ENCODE measurements around the gene KRTAP5-9.
"Not testable (repeated sequence)": the region's sequence is repeated elsewhere in the genome, so short reads cannot be mapped to it uniquely, and the experiment has no call there.

The KRTAP5-9 gene

GRCh38 chr11:71507102-71507501, 41.1 kb upstream of the KRTAP5-9 start:
- no peaks in the 10 kb centered on the region for H3K27me3 ChIP-seq (ENCODE audit: control insufficient read depth, insufficient read depth, low read length)
- no peaks in the 10 kb centered on the region; the same call in 1 of the 2 replicates for H3K9me3 ChIP-seq (ENCODE audit: control insufficient read depth, insufficient read depth, low read length)
- no peak overlapping the region for H3K4me3 ChIP-seq (ENCODE audit: low read length)
- H3K4me1 ChIP-seq (ENCODE audit: control insufficient read depth, insufficient read depth, low read length): peaks cover 2% of the 10 kb centered on the region; the same call in 1 of the 2 replicates
- no peak for DNase-seq (ENCODE audit: low read depth, low spot score)
- WGBS (ENCODE audit: insufficient coverage, insufficient read length): no CpG with 5 or more reads among the region's 5 CpGs
- H3K27ac ChIP-seq (ENCODE audit: low read length): no peak overlapping the region
- H3K36me3 ChIP-seq (ENCODE audit: control insufficient read depth, insufficient read depth, low read length): no peaks in the 10 kb centered on the region

- Histone ChIP-seq H3K4me3 (ENCODE audit: low read length) (no peak overlapping the region), H3K27me3 (ENCODE audit: control insufficient read depth, insufficient read depth, low read length) (no peaks in the 10 kb centered on the region), H3K36me3 (ENCODE audit: control insufficient read depth, insufficient read depth, low read length) (no peaks in the 10 kb centered on the region), H3K27ac (ENCODE audit: low read length) (no peak overlapping the region), H3K4me1 (ENCODE audit: control insufficient read depth, insufficient read depth, low read length) (no peaks in the 10 kb centered on the region), H3K9me3 (ENCODE audit: control insufficient read depth, insufficient read depth, low read length) (no peaks in the 10 kb centered on the region)
- no CpG with 5 or more reads among the region's 55 CpGs for WGBS (ENCODE audit: insufficient coverage, insufficient read length)
- DNase-seq (ENCODE audit: low read depth, low spot score): no peak
Measured at GRCh38 chr11:71518506-71519471, 29.4 kb upstream of the KRTAP5-9 start.

- Histone ChIP-seq H3K27me3 (ENCODE audit: control insufficient read depth, insufficient read depth, low read length) (no peaks in the 10 kb centered on the region), H3K27ac (ENCODE audit: low read length) (no peak overlapping the region), H3K36me3 (ENCODE audit: control insufficient read depth, insufficient read depth, low read length) (no peaks in the 10 kb centered on the region), H3K4me3 (ENCODE audit: low read length) (no peak overlapping the region), H3K9me3 (ENCODE audit: control insufficient read depth, insufficient read depth, low read length) (no peaks in the 10 kb centered on the region), H3K4me1 (ENCODE audit: control insufficient read depth, insufficient read depth, low read length) (no peaks in the 10 kb centered on the region)
- WGBS (ENCODE audit: insufficient coverage, insufficient read length): no CpG with 5 or more reads among the region's 10 CpGs
- DNase-seq (ENCODE audit: low read depth, low spot score): no peak
Measured at GRCh38 chr11:71519546-71519945, 28.7 kb upstream of the KRTAP5-9 start.

GRCh38 chr11:71525188-71525937, 22.9 kb upstream of the KRTAP5-9 start:
- no peak overlapping the region for H3K27ac ChIP-seq (ENCODE audit: low read length)
- WGBS (ENCODE audit: insufficient coverage, insufficient read length): no CpG with 5 or more reads among the region's 3 CpGs
- no peaks in the 10 kb centered on the region for H3K36me3 ChIP-seq (ENCODE audit: control insufficient read depth, insufficient read depth, low read length)
- DNase-seq (ENCODE audit: low read depth, low spot score): no peak
- no peak overlapping the region for H3K4me3 ChIP-seq (ENCODE audit: low read length)
- H3K4me1 ChIP-seq (ENCODE audit: control insufficient read depth, insufficient read depth, low read length): no peaks in the 10 kb centered on the region
- H3K9me3 ChIP-seq (ENCODE audit: control insufficient read depth, insufficient read depth, low read length): no peaks in the 10 kb centered on the region
- no peaks in the 10 kb centered on the region for H3K27me3 ChIP-seq (ENCODE audit: control insufficient read depth, insufficient read depth, low read length)

- H3K27ac ChIP-seq (ENCODE audit: low read length): no peak overlapping the region
- H3K36me3 ChIP-seq (ENCODE audit: control insufficient read depth, insufficient read depth, low read length): no peaks in the 10 kb centered on the region
- no peaks in the 10 kb centered on the region for H3K27me3 ChIP-seq (ENCODE audit: control insufficient read depth, insufficient read depth, low read length)
- H3K9me3 ChIP-seq (ENCODE audit: control insufficient read depth, insufficient read depth, low read length): no peaks in the 10 kb centered on the region
- no CpG with 5 or more reads among the region's 2 CpGs for WGBS (ENCODE audit: insufficient coverage, insufficient read length)
- no peaks in the 10 kb centered on the region for H3K4me1 ChIP-seq (ENCODE audit: control insufficient read depth, insufficient read depth, low read length)
- DNase-seq (ENCODE audit: low read depth, low spot score): no peak
- H3K4me3 ChIP-seq (ENCODE audit: low read length): no peak overlapping the region
Measured at GRCh38 chr11:71525938-71526495, 22.2 kb upstream of the KRTAP5-9 start.

- H3K9me3 ChIP-seq (ENCODE audit: control insufficient read depth, insufficient read depth, low read length); H3K27ac ChIP-seq (ENCODE audit: low read length); H3K27me3 ChIP-seq (ENCODE audit: control insufficient read depth, insufficient read depth, low read length); DNase-seq (ENCODE audit: low read depth, low spot score); H3K4me3 ChIP-seq (ENCODE audit: low read length); H3K4me1 ChIP-seq (ENCODE audit: control insufficient read depth, insufficient read depth, low read length); H3K36me3 ChIP-seq (ENCODE audit: control insufficient read depth, insufficient read depth, low read length): not testable (repeated sequence)
- WGBS (ENCODE audit: insufficient coverage, insufficient read length): no CpG with 5 or more reads among the region's 10 CpGs
Measured at GRCh38 chr11:71526796-71527575, 21.2 kb upstream of the KRTAP5-9 start, which contains the start of gene KRTAP5-7. KRTAP5-7 (plus strand) TSS chr11:71527267; CDS start chr11:71527301, 34 bp downstream.

GRCh38 chr11:71527576-71528210, 20.5 kb upstream of the KRTAP5-9 start:
- no CpG with 5 or more reads among the region's 6 CpGs for WGBS (ENCODE audit: insufficient coverage, insufficient read length)
- H3K36me3 ChIP-seq (ENCODE audit: control insufficient read depth, insufficient read depth, low read length): no peaks in the 10 kb centered on the region
- no peak overlapping the region for H3K4me3 ChIP-seq (ENCODE audit: low read length)
- no peak for DNase-seq (ENCODE audit: low read depth, low spot score)
- H3K27me3 ChIP-seq (ENCODE audit: control insufficient read depth, insufficient read depth, low read length): no peaks in the 10 kb centered on the region
- no peaks in the 10 kb centered on the region for H3K4me1 ChIP-seq (ENCODE audit: control insufficient read depth, insufficient read depth, low read length)
- H3K27ac ChIP-seq (ENCODE audit: low read length): no peak overlapping the region
- H3K9me3 ChIP-seq (ENCODE audit: control insufficient read depth, insufficient read depth, low read length): no peaks in the 10 kb centered on the region

- H3K4me3 ChIP-seq (ENCODE audit: low read length): no peak overlapping the region
- H3K27me3 ChIP-seq (ENCODE audit: control insufficient read depth, insufficient read depth, low read length): no peaks in the 10 kb centered on the region
- no peaks in the 10 kb centered on the region for H3K9me3 ChIP-seq (ENCODE audit: control insufficient read depth, insufficient read depth, low read length)
- H3K27ac ChIP-seq (ENCODE audit: low read length): no peak overlapping the region
- H3K36me3 ChIP-seq (ENCODE audit: control insufficient read depth, insufficient read depth, low read length): no peaks in the 10 kb centered on the region
- DNase-seq (ENCODE audit: low read depth, low spot score): no peak
- no peaks in the 10 kb centered on the region for H3K4me1 ChIP-seq (ENCODE audit: control insufficient read depth, insufficient read depth, low read length)
- no CpG with 5 or more reads among the region's 11 CpGs for WGBS (ENCODE audit: insufficient coverage, insufficient read length)
Measured at GRCh38 chr11:71530602-71531001, 17.6 kb upstream of the KRTAP5-9 start.

GRCh38 chr11:71532036-71532610, 16.1 kb upstream of the KRTAP5-9 start:
- no peak for DNase-seq (ENCODE audit: low read depth, low spot score)
- H3K9me3 ChIP-seq (ENCODE audit: control insufficient read depth, insufficient read depth, low read length): no peaks in the 10 kb centered on the region
- H3K36me3 ChIP-seq (ENCODE audit: control insufficient read depth, insufficient read depth, low read length): no peaks in the 10 kb centered on the region
- no CpG with 5 or more reads among the region's 10 CpGs for WGBS (ENCODE audit: insufficient coverage, insufficient read length)
- H3K27me3 ChIP-seq (ENCODE audit: control insufficient read depth, insufficient read depth, low read length): no peaks in the 10 kb centered on the region
- H3K4me1 ChIP-seq (ENCODE audit: control insufficient read depth, insufficient read depth, low read length): no peaks in the 10 kb centered on the region
- H3K4me3 ChIP-seq (ENCODE audit: low read length): no peak overlapping the region
- H3K27ac ChIP-seq (ENCODE audit: low read length): no peak overlapping the region

All from iPS DF 6.9 (cell line).